ENCODE measurements around the gene GRM8.

DNA sequence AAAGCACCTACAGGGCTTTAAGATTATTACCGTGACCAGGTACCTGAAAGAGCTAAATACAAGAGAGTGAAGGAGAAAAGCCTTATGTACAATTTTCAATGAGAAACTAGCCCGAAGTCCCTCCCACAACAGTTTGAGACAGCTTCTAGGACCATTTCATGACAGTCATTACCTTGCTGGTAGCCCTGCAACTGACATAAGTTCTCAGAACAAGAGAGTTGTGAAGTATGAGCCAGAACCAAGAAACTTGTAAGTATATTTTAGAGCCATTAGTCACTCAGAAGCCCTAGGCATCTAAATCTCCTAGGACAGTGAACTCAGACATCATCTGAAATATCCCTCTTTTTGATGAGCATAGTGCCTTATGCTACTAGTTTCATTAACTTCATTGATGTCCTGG, 792.1 kb downstream of the GRM8 start:
- TF ChIP-seq ZNF274 (IDR thresholded peaks at IDR 0.05; ENCODE audit: low read depth, low read length) (no peak), SUZ12 (IDR thresholded peaks at IDR 0.05; ENCODE audit: extremely low read depth, insufficient read depth, insufficient read length) (no peak), YY1 (IDR thresholded peaks at IDR 0.05; ENCODE audit: insufficient read depth, insufficient read length) (no peak)
